Measurements from ENCODE around the gene ZNF777.

The ZNF777 gene

GRCh38 chr7:149476791-149477190 lies 15.9 kb upstream of the ZNF777 start:
- no peak for DNase-seq

DNA sequence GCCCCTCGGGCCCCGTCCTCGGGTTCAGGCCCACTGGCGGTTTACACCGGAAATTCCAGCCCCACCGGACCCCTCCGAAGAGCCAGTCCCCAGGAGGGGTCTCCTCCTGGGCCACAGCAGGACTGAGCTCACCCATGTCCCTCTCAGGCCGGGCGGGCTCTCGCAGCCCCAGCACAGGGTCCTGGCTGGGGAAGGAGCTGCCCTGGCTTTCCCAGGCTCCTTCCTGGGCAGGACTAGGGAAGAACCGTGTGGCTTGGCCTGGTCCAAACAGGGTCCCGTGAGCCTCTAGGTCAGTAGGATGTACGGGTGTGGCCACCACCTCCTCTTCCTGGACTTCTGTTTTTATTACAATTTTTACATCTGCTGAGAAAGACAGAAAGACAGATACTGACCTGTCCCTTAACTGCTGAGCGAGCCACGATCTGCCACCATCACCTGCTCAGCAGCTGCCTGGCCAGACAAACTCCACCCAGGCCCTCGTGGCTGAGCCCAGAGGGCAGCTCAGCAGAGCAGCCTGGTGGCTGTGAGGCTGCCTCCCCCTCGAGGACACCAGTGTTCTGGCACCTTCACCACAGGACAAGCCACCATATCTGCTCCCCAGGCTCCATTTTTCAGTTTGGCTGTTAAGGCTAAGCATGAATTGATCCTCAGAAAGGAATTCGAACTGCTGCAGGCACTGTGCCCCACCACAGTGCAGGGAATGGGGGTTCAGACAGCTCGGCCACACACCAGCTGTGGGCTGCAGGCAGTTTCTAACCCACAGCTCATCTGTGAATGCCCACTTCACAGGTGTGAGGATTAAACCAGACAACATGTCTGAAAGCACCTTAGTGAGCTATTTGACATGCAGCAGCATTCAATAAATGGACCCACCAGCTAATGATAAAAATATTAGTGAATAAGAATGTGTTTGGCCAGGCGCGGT lies 14.5 kb upstream of the ZNF777 start:
- DNase-seq, result no peak

DNA sequence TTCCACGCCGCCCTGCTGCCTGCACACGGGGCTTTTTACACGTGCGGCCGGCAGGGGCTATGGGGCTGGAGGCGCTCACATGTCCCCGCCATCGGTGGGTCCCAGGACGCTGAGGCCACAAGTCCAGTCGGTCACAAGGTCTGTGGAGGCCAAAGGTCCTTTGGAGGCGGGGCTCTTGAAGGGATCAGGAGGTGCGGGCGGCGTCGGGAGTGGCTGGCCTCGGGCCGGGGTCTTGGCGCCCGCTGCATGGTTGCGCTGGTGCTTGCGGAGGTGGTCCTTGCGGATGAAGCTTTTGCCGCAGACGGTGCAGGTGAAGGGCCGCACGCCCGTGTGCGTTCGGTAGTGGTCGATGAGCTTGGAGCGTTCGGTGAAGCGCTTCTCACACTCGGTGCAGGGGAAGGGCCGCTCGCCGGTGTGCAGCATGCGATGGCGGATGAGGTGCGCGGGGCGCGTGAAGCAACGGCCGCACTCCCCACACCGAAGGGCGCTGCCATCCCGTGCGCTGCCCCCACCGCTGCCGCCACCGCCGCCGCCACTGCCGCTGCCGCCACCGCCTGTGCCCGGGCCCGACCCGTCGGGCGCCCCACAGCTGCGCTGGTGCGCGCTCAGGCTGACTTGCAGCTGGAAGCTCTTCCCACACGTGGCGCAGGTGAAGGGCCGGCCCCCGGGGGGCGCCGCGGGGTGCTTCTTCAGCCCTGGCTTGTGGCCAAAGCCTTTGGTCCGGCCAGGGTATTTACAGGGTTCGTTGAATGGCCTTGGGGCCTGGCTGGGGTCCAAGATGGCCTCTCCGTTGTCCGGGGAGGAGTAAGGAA lies 13.7 kb upstream of the ZNF777 start:
- no peak for DNase-seq

GRCh38 chr7:149473251-149473650 lies 12.4 kb upstream of the ZNF777 start:
- DNase-seq, result no peak

GRCh38 chr7:149471289-149471953 lies 10.6 kb upstream of the ZNF777 start:
- DNase-seq, result no peak

GRCh38 chr7:149469806-149470205 lies 8.9 kb upstream of the ZNF777 start:
- DNase-seq, result no peak

- no peak for DNase-seq
Observed at GRCh38 chr7:149468208-149468607, 7.3 kb upstream of the ZNF777 start.

- no peak for DNase-seq
Observed at GRCh38 chr7:149467321-149467859, 6.5 kb upstream of the ZNF777 start.

GRCh38 chr7:149466364-149466763 lies 5.5 kb upstream of the ZNF777 start:
- DNase-seq, result no peak

DNA sequence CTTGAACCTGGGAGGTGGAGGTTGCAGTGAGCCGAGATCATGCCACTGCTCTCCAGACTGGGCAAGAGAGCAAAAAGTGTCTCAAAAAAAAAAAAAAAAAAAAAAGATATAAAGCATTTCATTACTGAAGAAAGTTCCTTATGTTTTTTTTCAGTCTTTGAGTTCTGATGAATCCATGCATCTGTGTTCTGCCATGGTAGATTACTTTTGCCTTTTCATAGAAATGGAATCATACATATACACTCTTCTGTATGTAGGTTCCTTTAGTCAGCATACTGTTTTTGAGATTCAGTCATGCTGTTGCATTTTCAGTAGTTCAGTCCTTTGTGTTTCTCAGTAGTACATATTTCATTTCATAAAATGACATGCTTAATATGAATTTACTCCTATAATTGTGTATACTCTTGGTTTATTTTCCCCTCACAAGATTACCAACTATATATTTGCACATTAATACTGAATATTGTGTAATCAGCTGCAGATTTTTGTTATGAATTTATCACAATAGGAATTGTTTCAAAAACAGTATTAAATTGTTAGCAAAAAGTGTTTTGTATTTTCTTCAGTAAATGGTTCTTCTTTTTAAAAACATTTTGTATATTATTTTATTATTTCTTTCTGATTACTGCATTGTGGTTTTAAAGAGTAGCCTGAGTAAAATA lies 2.8 kb upstream of the ZNF777 start:
- DNase-seq, result no peak

DNA sequence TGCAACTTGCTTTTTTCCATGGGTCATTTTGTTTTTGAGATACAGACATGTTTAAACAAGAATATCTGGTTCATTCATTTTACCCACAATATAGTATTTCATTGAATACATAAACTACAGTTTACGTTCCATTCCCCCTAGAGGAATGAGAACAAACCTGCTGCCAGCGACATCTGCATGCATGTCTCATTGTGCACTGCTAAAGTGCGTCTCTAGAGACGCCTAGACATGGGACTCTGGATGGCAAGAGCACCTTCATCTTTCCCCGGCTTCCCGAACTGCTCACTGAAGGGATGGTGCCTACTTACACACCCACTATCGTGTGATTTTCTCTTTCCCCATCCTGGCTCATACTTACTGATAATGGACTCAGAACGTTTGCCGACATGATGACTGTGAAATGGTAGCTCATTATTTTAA lies 1.2 kb upstream of the ZNF777 start:
- no peak for DNase-seq

DNA sequence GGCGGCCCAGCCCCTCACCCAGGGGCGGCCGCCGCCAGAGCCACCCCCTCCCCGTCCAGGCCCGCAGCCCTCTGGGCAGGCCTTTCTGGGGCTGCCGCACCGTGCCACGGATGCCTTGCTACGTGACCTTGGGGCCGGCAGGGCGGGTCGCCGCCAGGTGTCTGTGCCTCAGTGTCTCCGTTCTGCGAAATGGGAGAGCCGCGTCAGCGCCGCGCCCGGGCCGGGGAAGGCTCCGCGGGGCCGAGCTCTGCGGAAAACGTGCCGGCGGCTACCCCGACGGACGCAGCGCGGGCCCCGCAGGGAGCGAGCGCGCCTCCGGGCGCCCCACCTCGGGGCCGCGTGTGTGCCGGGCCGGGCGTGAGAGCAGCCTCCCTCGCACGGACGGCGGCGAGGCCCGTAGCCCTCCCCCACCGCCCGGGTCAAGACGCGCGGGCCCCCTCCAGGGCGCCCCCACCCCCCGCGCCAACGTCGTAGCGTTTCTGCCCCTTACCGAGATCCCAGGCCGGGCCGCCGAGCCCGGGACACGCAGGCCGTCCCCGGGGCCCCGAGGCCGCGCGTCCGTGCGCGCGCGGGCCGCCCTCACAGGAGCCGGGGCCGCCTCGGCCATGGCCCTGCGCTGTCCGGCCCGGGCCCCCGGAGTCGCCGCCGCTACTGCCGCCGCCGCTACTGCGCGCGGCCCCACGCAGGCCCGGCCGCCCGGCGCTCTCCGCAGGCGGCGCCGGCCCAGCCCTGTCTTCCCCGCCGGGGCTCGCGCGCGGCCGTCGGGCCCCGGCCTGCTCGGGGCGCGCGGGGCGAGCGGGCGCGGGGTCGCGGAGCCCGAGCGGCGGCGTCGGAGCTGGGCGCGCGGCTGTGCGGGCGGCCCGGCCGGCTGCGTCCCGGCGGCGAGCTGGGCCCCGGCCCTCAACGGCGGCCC lies 1.1 kb downstream of the ZNF777 start:
- DNase-seq, result no peak

DNA sequence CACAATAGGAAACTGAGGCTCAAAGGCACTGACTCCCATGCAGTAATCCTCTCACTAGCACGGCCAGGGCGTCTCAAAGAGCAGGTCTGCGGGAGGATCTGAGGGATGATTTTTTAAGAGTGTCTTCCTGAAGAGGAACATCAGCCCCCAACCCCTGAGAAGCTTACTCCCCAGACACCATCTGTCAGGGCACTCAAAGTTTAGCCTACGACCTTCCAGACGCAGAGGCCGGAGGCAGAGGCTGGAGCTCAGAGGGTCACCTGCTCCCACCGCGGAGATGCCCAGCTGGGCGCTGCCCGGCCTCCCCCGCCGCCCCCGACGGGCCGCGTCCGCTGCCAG lies 1.7 kb downstream of the ZNF777 start:
- no peak for DNase-seq

DNA sequence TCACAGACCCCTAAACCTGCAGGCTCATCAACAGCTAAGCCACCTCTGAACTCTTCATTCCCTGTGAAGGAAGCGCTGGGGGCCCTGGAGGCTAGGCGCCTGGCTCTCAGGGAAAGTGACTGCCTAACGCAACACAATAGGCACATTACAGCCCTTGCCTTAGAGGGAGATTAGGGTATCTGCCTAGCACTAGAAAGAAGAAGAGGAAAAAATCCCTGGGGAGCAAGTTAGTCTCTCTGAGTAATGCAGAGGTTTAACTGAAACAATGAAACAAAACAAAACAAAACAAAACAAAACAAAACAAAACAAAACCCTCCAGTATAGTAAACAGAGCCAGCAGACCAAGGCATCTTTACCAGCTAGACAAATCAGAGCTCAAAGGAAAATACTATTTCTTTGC lies 2.6 kb downstream of the ZNF777 start:
- DNase-seq, result no peak

DNA sequence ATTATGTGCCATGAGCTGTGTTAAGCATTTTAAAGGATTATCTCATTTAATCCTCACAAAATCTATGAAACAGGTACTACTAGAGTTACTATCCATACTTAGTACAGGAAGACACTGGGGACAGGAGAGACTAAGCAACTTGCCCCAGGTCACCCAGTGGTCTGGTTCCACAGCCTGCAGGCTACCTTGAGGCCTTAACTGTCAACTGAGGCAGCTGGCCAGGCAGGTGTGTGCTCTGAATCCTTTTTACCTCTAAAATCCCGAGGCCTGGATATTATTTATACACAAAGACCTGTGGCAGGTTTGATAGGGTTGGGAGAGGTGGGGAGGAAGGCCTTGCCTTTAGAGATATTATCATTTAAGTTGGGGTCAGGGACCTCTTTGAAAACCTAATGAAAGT lies 3.1 kb downstream of the ZNF777 start:
- DNase-seq, result no peak

GRCh38 chr7:149456506-149457421 lies 4.1 kb downstream of the ZNF777 start:
- no peak for DNase-seq

DNA sequence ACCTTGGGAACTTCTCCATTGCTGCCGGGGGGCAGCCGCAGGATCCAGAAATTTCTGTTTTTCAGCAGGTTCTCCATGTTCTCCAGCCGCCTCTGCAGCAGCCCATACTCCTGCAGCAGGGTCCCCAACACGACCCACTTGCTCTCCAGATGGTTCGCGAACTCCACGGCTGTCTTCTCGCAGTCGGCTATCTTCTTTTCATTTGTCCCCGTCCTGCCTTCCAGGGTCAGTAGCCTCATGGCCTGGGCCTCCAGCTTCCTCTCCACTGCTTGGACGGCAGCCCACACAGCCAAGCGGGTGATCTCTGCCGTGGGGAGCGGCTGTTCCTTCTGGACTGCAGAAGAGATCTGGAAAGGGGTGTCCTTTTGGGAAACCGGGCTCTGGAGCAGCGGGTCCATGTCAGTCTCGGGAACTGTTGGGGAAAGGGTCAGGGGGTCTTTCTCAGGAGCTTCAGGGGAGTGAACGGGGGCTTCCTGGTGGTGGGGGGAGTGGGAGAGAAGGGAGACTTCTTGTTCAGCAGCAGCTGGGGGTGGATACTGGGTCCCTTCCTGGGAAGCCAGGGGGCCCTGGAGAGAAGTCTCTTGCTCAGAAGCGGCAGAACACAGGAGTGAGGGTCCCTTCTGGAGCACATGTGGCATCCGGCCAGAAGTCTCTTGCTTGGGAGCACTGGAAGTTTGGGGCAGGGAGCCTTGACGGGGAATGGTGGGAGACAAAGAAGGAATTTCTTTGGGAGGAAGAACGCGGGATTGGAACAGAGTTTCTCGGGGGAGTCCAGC lies 5.5 kb downstream of the ZNF777 start:
- DNase-seq, result no peak

DNA sequence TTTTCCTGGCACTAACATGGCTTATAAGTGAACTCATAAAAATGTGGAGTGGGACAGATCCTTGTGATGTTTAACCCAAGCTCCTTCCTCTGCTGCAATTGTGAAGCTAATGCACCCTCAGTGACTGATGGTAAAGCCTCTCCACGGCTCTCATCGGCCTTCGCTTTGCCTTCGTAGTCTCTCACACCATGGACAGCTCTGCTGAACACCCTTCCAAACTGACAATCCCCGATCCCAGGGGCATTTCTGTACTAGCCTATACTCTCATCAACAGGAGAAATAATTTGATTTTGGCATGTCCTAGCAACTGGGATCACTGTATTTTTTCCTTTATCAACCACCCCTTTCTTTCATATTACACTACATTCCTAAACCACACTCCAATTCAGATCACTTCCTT lies 6.1 kb downstream of the ZNF777 start:
- no peak for DNase-seq

DNA sequence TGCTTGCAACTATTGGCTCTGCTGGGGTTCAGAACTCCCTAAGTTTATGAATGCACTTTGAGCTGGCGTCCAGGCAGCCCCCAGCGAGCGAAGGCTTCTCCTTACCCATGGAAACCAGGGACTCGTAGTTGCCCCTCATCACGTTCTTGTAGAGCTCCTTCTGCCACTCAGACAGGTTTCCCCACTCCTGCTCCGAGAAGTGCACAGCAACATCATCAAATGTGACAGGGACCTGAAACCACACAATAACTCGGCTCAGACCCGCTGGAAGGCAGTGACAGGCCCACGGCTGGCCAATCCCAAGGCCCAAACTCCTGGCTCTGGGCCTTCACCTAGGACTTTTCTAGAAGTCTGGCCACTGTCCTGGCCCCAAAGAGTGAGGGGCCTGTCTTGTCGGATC lies 6.9 kb downstream of the ZNF777 start:
- DNase-seq, result no peak

GRCh38 chr7:149450821-149451220 lies 10.0 kb downstream of the ZNF777 start:
- DNase-seq, result no peak
